Smooth muscle cell of the coronary artery (primary cell): ENCODE data around the gene IST1. TPM values are rescaled to one million over a fixed set of nuclear protein-coding genes. Genes with fewer than 3 reads are reported as not detected.

Experiments used
- total RNA-seq: library from RNA; depleted of rRNA; stranded (reverse); fragments of >200 nt; gene quantifications from 2 replicates; pipeline ENCODE4 v1.2.3, GENCODE V29; 2014; ENCODE audit warnings: low replicate concordance

Gene IST1
- total RNA-seq, result 92.8 and 136 TPM in 2 replicates

DNA sequence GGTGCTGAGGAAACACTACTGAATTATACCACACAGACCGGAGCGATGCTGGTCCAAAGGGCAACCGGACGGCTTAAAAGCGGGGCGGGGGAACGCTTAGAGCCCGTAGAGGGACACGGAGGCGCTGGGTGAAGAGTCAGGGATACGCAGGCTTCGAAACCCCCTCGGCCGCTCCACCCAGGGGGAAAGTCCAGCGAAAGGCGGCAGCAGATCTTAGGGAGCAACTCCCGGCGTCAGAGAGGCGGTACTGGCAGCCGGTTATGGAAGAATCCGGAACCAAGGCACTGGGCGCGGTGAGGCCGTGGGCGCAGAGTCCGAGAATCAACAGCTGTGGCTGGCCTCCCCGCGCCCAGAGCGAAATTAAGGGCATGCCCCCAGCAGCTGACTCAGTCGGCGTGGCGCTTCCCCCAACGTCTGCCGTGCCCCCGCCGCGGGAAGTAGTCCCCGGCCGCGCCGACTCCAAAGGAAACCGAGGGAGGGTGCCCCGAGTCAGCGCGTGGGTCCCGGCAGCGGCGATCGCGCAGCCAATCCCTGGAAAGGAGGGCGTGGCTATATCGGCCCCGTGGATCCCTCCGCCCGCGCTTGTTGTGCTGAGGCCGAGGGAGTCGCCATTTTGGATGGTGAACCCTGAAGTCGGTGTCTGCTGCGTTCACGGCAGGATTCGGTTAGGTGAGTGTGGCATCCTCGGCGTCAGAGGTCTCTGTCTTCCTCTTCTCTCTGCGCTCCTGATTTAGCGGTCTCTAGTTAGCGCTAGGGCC lies at the start of gene IST1:
Gene IST1, plus strand, starts transcription at position 611 of the 758 bp plus-strand sequence. CDS start 20,110 bp downstream, outside the sequence.

DNA sequence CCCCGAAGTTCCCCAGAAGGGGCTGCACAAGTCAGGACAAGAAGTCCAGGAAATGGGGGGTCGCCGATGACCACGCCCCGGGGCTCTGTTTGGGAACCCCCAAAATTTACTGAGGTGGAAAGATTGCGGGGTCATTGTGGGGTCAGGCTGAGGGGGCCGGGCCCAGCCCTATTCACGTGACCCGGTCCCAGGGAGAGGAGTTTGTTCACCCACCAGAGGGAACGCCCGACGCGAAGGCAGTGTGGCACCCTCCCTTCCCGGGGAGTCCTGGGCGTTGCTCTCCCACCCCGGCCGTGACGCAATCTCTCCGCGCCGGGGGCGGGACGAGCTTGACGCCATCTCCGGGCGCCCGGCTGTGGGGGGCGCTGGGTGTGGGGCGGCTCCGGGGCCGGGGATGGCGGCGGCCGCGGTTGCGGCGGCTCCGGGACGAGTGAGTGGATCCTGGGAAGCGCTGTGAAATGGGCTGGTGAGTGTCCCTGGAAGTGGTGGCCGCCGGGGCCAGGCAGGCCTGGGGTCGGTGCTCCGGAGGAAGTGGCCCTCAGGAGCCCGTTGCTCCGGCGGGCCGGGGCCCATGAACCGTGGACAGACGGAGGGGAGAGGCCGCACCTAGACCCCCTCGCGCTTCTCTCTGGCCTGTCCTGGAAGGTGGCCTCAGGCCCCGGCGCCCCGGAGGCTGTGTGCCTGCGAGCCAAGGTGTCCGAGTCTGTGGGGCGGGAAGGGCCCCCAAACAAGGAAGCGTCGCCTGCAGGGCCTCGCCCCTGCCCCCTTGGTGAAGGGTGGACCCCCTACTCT lies 49.5 kb upstream of the IST1 start, which contains the start of gene ATXN1L:
Gene ATXN1L, plus strand, starts transcription at position 338 of the 792 bp plus-strand sequence. CDS start 3,765 bp downstream, outside the sequence.

DNA sequence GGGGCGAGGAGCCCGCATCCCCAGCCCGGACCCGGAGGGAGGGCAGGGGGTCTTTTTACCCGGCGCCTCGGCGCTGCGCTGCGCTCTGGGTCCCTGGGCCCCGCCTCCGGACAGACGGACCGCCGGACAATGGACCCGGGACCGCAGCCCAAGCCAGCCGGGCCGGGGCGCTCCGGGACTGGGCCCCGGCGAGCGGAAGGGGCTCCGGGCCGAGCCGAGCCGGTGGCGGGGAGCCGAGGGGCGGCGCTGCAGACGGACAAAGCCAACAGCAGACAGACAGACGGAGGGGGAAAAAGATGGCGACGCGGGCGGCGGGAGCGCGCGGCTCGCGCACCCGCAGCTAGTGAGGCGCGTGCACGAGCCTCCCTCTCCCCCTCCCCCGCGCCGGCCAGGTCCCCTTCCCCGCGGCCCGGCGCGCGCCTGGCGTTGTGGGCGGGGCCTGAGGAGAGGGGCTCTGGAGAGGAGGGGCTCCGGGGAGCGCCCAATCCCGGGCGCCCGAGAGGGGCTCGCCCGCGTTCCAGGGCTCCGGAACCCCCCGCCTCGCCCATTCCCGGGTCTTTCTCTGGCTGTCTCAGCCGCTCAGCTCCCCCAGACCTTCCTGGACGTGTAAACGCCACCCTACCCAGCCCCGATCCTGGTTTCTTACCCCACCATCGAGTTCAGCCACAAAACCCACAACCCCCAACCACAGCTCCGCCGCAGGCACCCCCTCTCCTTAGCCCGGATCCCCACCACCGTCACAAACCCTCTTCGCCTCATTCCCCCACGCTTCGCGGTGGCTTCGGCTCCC lies 11.3 kb upstream of the IST1 start, which contains the start of gene ZNF821:
Gene ZNF821, minus strand, starts transcription at position 334 of the 790 bp plus-strand sequence. CDS start 4,236 bp downstream, outside the sequence.

Other genes with a start within 250 kb of the IST1 start
- 4.0 TPM in 2 replicates for gene PHLPP2, start 170.8 kb upstream of the IST1 start, total RNA-seq
- 26.6 and 45.2 TPM in 2 replicates for gene AP1G1, start 86.7 kb upstream of the IST1 start, total RNA-seq
- gene ATXN1L, start 49.6 kb upstream of the IST1 start, total RNA-seq, result 6.8 and 7.5 TPM in 2 replicates
- 5.3 and 5.6 TPM in 2 replicates for gene ZNF821, start 11.3 kb upstream of the IST1 start, total RNA-seq
- gene PKD1L3, start 104.9 kb downstream of the IST1 start, total RNA-seq, result not detected in 2 replicates
- 2.3 and 2.9 TPM in 2 replicates for gene DHODH, start 113.2 kb downstream of the IST1 start, total RNA-seq
- gene HP, start 159.0 kb downstream of the IST1 start, total RNA-seq, result 0.35 TPM in 1 of 2 replicates, not detected in the other
- gene HPR, start 167.7 kb downstream of the IST1 start, total RNA-seq, result 0.12 TPM in 1 of 2 replicates, not detected in the other
- 8.1 and 8.3 TPM in 2 replicates for gene TXNL4B, start 198.1 kb downstream of the IST1 start, total RNA-seq
- 96.4 and 258 TPM in 2 replicates for gene DHX38, start 198.3 kb downstream of the IST1 start, total RNA-seq